HuH-7.5 (cell line): ENCODE measurements around the gene ZCCHC17.
"Not testable (repeated sequence)": the region's sequence is repeated elsewhere in the genome, so short reads cannot be mapped to it uniquely, and the experiment has no call there.

Experiments used
- DNase-seq: peaks from one replicate; pipeline ENCODE4 v3.0.0; 2011; ENCODE audit warnings: low spot score

The ZCCHC17 gene, protein sequence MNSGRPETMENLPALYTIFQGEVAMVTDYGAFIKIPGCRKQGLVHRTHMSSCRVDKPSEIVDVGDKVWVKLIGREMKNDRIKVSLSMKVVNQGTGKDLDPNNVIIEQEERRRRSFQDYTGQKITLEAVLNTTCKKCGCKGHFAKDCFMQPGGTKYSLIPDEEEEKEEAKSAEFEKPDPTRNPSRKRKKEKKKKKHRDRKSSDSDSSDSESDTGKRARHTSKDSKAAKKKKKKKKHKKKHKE

DNA sequence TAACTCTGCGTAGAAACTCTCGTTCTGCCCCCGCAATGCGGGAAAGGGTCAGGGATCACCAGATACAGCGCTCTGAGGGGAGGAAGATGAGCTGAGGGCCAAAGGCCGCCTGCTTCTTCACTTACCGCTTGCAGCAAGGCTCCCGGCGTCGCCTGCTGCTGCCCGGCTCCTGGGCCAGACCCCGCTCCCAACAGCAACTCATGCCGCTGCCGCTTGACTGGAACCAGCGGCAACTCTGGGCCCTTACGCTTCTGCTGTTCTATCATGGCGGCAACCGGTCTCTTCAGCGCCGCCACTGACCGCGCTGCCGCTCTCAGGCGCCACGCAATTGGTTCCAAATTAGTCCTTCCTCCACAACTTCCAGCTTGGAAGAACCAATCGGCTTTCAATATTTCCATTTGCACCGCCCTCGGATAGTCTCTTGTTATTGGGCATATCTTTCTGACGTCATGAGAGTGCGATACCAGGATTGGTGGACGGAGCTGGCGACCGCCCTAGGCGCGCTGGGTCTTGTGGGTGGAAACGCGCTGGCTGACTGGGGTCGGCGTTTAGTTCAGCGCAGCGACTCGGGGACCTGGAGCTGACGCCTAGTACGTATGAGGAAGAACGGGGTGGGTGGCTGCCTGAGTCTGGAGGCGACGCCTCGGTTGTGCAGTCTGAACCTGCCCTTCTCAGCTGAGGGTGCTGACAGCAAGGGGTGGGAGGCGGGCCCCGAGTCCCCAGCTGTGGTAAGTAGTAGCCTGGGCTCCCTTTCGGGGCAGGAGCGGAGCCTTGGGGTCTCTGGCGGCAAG lies at the start of gene ZCCHC17, which contains the start of gene SNRNP40:
TSS of gene ZCCHC17 (plus strand) at position 547 of the 791 bp plus-strand sequence. CDS start 13,067 bp downstream, outside the sequence.
TSS of gene SNRNP40 (minus strand) at position 303 of the 791 bp plus-strand sequence. CDS start at position 266, 37 bp downstream.
- DNase-seq: peak; percentile 86

DNA sequence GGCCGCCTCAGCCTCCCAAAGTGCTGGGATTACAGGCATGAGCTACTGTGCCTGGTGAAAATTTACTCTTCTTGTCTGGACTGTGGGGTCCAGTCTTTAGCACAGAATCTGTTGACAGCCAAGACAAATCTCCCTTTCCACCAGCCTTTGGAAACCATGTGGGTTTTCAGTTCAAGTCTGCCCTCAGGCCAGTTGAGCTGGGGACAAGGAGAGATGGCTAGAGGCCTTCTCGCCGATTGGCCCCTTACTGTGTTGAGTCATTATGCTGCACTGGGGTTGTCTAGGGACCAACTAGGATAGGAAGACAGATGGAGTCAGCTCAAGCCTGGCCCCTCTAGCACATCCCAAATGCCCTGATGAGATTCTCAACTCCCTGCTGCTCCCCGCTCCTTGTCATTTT lies 48.6 kb upstream of the ZCCHC17 start:
- DNase-seq: no peak

DNA sequence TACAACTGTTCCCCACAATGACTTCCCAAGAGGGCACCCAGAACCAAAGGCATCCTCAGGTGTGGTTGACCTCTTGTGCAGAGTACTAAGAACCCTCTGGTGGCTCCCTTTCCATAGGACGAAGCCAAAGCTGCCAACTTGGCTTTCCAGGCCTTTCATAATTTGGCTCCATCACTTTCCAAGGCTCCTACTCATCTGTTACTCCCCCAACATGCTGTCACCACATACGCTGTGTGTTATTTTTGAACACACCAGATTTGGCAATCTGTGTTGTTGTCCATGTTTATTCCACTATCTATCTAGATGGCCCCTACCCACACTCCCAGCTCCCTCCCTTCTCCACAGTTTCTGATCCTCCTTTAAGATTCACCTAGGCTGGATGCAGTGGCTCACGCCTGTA lies 47.0 kb upstream of the ZCCHC17 start:
- no peak for DNase-seq

DNA sequence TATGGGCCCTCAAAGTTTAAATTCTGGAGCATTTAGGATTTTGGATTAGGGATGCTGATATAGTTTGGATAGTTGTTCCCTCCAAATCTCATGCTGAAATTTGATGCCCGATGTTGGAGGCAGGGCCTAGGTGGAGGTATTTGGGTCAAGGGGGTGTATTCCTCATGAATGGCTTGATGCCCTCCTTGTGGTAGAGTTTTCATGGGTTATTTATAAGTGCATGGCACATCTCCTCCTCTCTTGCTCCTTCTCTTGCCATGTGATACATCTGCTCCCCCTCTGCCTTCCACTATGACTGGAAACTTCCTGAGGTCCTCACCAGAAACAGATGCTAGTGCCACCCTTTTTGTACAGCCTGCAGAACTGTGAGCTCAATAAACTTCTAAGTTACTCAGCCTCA lies 39.6 kb upstream of the ZCCHC17 start:
- no peak for DNase-seq

DNA sequence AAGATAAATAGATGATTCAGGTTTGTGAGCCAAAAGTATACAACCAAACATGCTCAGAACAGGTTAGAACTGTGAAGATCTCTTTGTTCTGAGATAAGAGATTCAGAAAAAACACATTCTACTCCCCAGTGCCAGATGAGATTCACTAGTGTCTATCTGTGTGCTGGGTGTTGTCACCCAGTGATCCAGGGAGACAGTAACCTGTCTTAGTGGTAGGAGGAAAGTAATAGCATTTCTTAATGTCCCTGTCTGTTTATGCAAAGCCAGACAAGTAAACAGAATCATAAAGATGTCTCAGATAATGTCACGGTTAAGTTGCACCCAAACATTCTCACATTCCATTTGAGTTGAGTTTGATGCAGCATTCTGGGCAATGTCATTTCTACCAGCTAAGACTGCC lies 38.3 kb upstream of the ZCCHC17 start:
- DNase-seq: no peak

DNA sequence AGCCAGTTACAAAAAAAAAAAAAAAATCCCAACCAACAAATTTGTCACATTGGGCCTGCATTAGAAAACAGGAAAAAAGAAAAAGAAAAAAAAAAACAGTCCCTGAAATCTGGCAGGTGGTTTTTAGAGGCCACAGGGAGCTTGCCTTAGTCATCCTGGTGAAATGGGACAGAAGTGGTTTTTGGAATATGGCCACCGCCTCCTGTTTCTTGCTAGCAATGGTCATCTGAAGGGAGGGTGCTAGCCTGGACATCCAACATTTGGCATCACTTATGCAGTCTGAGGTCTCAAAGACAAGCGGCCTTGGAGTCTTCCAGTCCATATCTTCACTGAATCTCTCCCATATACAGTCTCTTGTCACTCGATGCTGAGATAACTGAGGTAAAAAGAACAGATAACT lies 37.1 kb upstream of the ZCCHC17 start:
- DNase-seq: no peak

DNA sequence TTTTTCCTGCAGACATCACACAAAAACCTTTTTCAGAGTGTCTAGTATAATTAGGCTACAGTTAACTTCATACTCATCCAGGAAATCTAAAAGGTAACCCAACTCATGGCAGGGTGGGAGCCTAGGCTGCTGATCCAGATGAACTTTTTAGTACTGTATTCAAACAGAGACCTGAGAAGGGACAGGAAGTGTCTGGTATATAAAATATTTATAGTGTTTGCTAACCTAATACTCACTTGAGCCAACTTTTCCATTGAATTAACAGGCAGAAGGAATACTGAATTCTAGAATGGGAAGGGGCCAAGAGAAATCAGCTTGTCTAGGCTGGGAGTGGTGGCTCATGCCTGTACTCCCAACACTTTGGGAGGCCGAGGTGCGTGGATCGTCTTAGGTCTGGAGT lies 34.9 kb upstream of the ZCCHC17 start:
- DNase-seq: no peak

DNA sequence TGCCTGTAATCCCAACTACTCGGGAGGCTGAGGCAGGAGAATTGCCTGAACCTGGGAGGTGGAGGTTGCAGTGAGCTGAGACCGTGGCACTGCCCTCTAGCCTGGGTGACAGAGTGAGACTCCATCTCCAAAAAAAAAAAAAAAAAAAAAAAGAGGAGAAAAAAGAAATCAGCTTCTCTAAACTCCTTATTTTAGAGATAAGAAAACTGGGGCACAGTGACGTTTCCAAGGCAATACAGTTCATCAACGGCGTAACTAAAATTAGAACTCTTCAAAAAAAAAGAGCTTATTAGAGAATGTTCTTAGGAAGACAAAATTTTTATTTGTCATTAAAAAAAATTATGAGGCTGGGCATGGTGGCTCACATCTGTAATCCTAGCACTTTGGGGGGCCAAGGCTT lies 34.4 kb upstream of the ZCCHC17 start:
- DNase-seq: not testable (repeated sequence)

DNA sequence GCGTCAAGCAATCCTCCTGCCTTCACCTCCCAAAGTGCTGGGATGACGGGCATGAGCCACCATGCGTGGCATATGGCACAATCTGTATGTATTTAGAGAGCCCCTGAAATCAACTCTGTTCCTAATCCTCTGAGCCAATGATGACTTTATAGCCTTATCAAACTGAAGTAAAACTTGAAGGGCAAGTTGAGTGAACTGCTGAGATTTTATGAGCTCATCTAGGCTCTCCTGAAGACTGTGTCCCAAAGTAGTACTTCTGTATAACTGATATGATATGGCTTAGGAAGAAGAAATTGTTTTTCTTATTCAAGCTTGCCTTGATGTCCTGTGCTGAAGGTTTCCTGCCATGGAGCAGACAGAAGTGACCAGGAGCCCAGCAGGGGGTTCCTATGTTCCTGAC lies 33.4 kb upstream of the ZCCHC17 start:
- DNase-seq: no peak

DNA sequence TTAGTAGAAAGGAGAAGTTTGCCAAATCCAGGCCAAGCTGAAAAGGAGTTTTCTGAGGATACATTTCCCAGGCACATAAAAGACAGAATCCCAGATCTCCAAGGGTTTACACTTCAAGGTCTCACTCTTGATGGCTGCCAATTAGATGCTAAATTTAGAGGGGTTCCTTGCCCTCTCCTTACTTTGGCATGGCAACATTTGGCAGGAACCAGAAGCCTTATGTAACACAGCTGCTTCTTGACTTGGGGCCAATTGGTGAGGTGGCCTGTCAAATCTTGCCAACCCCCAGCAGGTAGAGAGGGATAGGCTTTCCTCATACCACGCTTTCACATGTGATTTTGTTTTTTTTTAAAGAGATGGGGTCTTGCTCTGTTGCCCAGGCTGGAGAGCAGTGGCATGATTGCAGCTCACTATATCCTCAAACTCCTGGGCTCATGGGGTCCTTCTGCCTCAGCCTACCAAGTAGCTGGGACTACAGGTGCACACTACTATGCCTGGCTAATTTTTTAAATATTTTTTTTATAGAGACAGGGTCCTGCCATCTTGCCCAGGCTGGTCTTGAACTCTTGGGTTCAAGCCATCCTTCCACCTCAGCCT lies 31.9 kb upstream of the ZCCHC17 start:
- no peak for DNase-seq

DNA sequence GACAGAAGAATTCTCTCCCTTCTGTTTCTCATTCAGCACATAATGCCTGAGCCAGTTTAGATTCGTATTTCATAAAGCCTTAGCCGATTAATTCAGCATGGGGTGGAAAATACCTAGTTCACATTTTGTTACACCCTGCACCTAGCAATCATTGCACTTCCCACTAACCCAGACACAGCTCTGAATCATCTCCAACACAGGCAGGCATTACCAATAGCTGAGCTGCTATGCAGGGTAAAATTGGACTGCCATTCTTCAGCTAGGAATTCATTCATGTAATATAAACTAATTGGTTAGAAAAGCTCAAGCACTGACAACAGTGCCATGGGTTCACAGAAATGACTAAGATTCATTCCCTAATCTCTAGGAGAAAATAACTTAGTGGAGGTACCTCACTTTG lies 30.3 kb upstream of the ZCCHC17 start:
- DNase-seq: no peak

DNA sequence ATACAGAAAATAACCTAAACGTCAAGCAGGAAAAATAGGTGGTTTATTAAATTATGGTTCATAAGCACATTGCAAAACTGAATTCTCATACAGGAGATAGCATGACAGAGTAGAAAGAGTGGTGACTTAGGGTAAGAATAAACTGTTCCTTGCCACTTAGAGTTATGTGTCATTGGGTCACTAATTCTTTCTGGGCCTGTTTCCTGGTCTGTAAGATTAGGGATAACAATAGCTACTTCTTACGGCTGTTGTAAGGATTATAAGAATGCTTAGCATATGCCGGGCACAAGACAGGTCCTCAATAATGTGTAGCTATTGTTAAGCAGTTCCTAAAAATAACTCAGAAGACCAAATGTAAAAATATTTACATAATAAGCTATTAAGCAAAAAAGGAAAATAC lies 24.5 kb upstream of the ZCCHC17 start:
- no peak for DNase-seq

DNA sequence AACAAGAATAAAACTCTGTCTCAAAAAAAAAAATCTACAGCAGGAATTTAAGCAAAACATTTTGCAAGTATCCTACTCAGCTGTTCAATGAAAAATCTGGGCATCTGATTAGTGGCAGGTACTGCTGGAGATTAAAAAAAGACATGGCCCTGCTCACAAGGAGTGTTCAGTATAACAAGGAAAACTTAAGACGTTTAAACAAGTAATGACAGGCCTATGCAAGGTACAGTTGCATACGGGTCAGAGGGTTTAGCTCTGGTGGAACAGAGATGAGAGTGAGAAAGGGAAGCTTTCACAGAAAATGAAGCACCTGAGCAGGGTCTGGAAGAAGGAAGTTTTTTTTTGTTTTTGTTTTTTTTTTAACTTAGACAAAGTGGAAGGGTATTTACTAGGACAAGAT lies 23.2 kb upstream of the ZCCHC17 start:
- DNase-seq: no peak

DNA sequence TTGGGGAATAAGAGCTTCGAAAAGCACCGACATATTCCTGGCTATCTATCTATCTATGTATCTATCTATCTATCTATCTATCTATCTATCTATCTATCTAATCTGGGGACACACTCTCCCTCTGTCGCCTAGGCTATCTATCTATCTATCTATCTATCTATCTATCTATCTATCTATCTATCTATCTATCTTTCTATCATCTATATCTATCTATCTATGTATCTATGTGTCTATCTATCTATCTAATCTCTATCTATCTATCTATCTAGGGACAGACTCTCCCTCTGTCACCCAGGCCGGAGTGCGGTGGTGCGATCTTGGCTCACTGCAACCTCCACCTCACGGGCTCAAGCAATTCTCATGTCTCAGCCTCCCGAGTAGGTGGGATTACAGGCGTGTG lies 14.4 kb upstream of the ZCCHC17 start:
- not testable (repeated sequence) for DNase-seq

DNA sequence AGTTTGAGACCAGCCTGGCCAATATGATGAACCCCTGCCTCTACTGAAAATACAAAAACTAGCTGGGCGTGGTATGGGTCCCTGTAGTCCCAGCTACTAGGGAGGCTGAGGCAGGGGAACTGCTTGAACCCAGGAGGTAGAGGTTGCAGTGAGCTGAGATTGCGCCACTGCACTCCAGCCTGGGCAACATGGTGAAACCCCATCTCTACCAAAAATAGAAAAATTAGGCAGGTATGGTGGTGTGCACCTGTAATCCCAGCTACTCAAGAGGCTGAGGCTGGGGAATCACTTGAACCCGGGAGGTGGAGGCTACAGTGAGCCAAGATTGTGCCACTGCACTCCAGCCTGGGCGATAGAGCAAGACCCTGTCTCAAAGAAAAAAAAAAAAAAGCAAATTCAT lies 9.0 kb upstream of the ZCCHC17 start:
- not testable (repeated sequence) for DNase-seq

DNA sequence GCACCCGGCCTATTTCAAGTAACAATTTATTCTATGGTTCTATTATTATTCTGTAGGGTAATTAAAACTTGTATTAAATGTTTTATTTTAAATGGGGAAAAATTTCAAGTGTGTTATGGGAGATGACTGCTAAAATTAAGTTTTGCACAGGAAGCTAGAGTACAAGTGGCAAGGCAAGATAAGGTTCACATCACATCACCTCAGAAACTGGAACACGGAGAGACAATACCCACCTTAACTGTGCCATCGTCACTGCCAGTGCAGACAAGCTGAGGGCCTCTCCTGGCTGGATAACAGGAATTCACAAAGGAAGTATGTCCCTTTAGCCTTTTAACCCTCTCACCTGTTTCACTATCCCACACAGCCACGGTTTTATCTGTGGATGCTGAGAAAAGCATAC lies 7.8 kb upstream of the ZCCHC17 start:
- no peak for DNase-seq

DNA sequence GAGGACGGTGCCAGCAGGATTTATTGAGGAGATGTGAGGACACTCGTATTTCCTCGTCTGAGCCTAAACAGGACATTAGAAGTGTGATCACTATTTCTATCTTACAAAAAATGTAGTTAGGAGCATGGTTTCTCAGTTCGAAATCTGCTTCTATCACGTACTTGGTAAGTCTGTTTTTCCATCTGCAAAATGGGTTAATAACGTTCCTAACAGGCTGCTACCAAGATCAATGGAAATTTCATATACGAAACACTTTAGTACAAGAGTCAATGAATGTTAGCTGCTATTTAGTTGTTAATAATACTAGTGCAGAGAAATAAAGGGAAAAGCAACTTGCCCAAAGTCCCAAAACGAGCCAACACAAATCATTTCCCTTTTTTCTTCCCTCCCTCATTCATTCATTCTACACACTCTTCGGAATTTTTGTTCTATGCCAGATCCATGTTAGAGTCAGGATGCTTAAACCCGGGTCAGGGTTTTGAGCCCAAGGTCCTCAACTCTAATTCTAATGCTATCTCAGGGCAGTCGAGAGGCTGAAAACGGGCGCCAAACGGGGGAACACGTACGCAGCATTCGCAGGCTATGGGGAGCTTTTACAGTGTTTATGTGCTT lies 852 bp upstream of the ZCCHC17 start:
- DNase-seq: no peak

DNA sequence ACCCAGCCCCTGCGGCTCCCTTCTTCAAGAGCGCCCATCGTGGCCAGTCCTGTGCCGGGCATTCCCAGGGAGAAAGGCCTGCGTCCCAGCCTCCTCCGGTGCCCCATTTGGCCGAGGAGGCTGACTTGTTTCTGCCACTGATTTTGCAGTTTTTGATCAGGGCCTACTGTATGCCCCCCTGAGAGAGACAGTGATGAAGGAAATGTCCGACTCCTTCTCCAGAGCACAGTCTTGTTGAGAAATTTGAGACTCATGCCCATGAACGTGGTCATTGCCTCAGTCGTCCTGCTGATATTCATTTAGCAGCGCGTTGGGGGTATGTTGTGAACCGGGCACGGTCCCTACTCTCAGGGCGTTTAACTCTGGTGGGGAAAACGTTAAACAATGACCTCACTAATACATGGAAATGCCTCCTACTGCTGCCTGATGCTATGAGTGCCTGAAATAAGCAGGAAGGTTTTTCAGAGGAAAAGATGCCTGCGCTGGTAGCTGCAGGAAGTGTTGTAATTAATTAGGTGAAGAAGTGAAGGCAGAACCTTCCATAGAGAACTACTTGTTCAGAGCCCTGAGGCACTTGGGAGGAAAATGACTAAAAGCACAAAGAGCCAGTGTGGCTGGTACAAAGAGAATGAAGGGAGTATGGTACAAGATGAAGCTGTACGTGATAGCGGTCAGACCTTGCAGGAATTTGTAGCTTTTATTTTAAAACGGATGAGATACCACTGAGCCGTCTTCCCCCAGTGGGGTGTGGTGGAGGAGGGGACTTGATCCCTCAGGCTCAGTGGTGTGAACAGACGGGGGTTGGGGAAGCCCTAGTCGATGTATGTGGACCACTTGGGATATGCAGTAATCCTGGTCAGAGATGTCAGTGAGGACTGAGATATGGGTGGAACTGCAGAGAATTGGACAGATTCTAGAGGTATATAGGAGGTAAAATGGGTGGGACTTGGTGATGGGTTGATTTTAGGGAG lies 730 bp downstream of the ZCCHC17 start:
- no peak for DNase-seq

DNA sequence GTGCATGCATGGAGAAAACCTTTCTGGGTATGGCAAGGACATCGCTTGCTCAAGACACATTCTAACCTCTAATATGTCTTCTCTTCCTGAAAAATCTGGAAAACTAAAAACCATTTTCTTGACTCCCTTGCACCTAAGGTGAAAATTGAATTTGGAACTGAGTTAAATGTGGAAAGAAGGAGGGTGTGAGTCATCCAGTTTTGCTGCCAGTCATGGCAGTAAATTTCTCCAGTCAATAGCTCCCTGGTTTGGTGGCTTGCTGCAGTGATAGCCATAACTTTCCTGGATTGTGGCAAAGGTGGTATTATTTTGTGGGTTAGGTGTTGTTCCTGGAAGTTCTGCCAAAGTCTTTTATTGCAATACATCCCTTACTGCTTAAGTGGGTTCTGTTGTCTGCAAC lies 2.5 kb downstream of the ZCCHC17 start:
- no peak for DNase-seq

DNA sequence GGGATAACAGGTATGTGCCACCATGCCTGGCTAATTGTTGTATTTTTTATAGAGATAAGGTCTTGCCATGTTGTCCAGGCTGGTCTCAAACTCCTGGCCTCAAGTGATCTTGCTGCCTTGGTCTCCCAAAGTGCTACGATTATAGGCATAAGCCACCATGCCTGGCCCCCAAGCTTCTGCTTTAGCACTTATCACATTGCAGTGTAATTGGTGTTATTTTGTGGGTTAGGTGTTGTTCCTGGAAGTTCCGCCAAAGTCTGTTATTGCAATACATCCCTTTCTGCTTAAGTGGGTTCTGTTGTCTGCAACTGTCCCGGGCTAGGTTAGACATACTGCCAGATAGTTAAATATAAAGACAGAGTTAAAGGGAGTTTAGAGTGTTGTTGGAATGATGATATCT lies 3.4 kb downstream of the ZCCHC17 start:
- no peak for DNase-seq

DNA sequence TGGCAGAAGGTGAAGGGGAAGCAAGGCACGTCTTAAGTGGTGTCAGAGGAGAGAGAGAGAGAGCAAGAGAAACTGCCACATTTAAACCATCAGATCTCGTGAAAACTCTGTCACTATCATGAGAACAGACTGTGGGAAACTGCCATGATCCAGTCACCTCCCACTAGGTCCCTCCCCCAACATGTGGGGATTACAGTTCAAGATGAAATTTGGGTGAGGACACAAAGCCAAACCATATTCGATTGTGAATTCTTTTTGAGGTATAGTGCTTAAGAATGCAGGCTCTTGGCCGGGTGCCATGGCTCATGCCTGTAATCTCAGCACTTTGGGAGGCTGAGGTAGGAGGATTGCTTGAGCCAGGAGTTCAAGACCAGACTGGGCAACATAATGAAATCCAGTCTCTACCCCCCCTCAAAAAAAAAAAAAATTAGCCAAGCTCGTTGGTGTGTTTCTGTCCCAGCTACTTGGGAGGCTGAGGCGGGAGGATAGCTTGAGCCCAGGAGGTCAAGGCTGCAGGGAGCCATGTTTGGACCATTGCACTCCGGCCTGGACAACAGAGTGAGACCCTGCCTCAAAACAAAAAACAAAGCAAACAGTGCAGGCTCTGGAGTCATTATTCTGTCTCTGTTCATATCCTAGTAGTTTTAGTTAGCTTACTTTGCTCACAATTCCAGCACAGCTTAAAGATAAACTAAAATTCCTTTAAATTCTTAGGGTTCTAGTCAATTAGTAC lies 6.0 kb downstream of the ZCCHC17 start:
- DNase-seq: no peak
